Panc1 (cell line): ENCODE results near the gene TMEM240. TPM values are rescaled to one million over a fixed set of nuclear protein-coding genes. Genes with fewer than 3 reads are reported as not detected.
A peak's percentile ranks its signal among the peaks of the same experiment; 100 is the strongest.
"Not testable (repeated sequence)": the region's sequence is repeated elsewhere in the genome, so short reads cannot be mapped to it uniquely, and the experiment has no call there.

ENCODE experiments used
- ATAC-seq: fragments of 200-7000 bp; cut with Tn5 transposase; 2 replicates; pipeline ENCODE4 v1.9.1; 2020; ENCODE audit warnings: mild to moderate bottlenecking, moderate library complexity
- BruUV-seq: library from RNA; stranded (reverse); fragments of 400-500 nt; replicated peaks from 2 replicates; lab custom pipeline; 2021; lab: Mats Ljungman, UMichigan
- CTCF ChIA-PET: fragments of 300-600 bp; sonication (Branson Sonifier 250); formaldehyde crosslinking; loops from one replicate; lab custom pipeline; 2022; ENCODE audit warnings: antibody characterized with exemption; lab: Charles Lee
- POLR2A ChIA-PET: fragments of 300-600 bp; sonication (Branson Sonifier 250); formaldehyde crosslinking; loops from one replicate; lab custom pipeline; 2022; ENCODE audit warnings: antibody characterized with exemption; lab: Charles Lee
- DNase-seq: peaks from one replicate; pipeline ENCODE4 v3.0.0-alpha.2; 2010; ENCODE audit warnings: low read depth, low spot score
- H3K27ac ChIP-seq: 2 replicates; pipeline ENCODE4 v1.5.1; 2011; ENCODE audit warnings: mild to moderate bottlenecking, low read length, inconsistent platforms
- H3K27me3 ChIP-seq: fragments of 200-500 bp; sonication (Bioruptor generic); 2 replicates; pipeline ENCODE4 v1.6.0; 2014; ENCODE audit warnings: low read length, inconsistent platforms; ENCODE audit not compliant: control insufficient read depth, insufficient read depth
- H3K36me3 ChIP-seq: fragments of 200-500 bp; sonication (Bioruptor generic); 2 replicates; pipeline ENCODE4 v1.5.1; 2014; ENCODE audit warnings: inconsistent platforms, mild to moderate bottlenecking, low read length, moderate library complexity; ENCODE audit not compliant: control insufficient read depth, insufficient read depth
- H3K4me1 ChIP-seq: 2 replicates; pipeline ENCODE4 v1.5.1; 2011; ENCODE audit warnings: inconsistent platforms, mild to moderate bottlenecking, low read length, moderate library complexity; ENCODE audit not compliant: control insufficient read depth, insufficient read depth
- H3K4me3 ChIP-seq, 2 experiments: 2 replicates each; pipeline ENCODE4 v1.5.1; 2011 to 2012; ENCODE audit warnings: low read depth in 2 of 2, low read length in 2 of 2, mild to moderate bottlenecking in 2 of 2, inconsistent platforms in 1 of 2, moderate library complexity in 1 of 2
- H3K9me3 ChIP-seq: fragments of 200-500 bp; sonication (Bioruptor generic); 2 replicates; pipeline ENCODE4 v1.5.1; 2014; ENCODE audit warnings: low read depth, mild to moderate bottlenecking, inconsistent platforms, low read length, moderate library complexity; ENCODE audit not compliant: control insufficient read depth, insufficient read depth
- CTCF ChIP-seq: fragments of 450-650 bp; IDR thresholded peaks from 2 replicates; pipeline ENCODE4 v1.5.1; 2017; ENCODE audit warnings: mild to moderate bottlenecking
- POLR2AphosphoS5 ChIP-seq: IDR thresholded peaks from 2 replicates; pipeline ENCODE4 v1.6.1; 2012; ENCODE audit warnings: mild to moderate bottlenecking, low read depth, low read length, moderate library complexity
- REST ChIP-seq, 2 experiments: IDR thresholded peaks; 2 replicates each; pipeline ENCODE4 v1.6.1; 2011 to 2012; ENCODE audit warnings: low read depth in 2 of 2, control low read depth in 1 of 2, low read length in 1 of 2, mild to moderate bottlenecking in 1 of 2, moderate library complexity in 1 of 2; ENCODE audit not compliant: insufficient read depth in 1 of 2
- SIN3A ChIP-seq: IDR thresholded peaks from 2 replicates; pipeline ENCODE4 v1.6.1; 2012; ENCODE audit warnings: low read depth, mild to moderate bottlenecking, low read length, moderate library complexity, borderline replicate concordance; ENCODE audit not compliant: insufficient read depth
- TCF7L2 ChIP-seq: IDR thresholded peaks from 2 replicates; pipeline ENCODE4 v1.6.1; 2011; ENCODE audit warnings: mild to moderate bottlenecking, low read depth, low read length, inconsistent platforms
- in situ Hi-C: cut with HindIII; loops from 2 replicates; pipeline ENCODE4 v1.10.0; 2016; ENCODE audit warnings: low sequenced_read_pairs, low pct_unique_long_range_greater_than_20kb
- intact Hi-C: fragments of 100-400 bp; cut with micrococcal nuclease; formaldehyde crosslinking; loops from one replicate; pipeline ENCODE4 v1.10.0; 2022; ENCODE audit not compliant: unreplicated experiment
- total RNA-seq: library from RNA; stranded (reverse); gene quantifications from one replicate; pipeline ENCODE4 v1.2.1, GENCODE V29; 2021; ENCODE audit not compliant: unreplicated experiment

TMEM240 gene
- total RNA-seq, 1 experiment from 2014 or later = 4.1 TPM

GRCh38 chr1:1559066-1559465, 18.6 kb upstream of the TMEM240 start:
- no TSS peak for BruUV-seq
- CTCF ChIA-PET = no interaction called here

DNA sequence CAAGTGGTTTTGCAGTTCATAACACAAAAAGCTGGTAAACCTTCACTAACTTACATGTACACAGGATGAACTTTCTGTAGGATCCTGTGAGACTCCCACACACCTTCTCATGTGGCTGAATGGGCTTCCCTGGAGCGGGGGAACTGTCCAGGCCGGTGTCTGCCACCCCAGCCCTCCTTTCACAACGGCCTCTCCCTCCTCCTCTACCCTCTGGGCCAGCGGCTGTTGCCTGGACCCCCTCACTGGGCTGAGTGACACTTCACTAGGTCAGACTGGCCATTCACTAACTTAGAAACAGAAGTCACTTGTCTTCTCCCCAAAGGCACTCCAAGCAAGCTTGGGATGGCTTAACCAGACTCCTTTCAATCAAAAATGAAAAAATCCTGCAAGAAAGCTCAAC, 18.2 kb upstream of the TMEM240 start:
- CTCF ChIA-PET = no interaction called here
- intact Hi-C loops (no loop called here), in situ Hi-C loops (no loop called here)
- Histone ChIP-seq H3K9me3 (no peaks in the 10 kb centered on the region), H3K4me3 (no peak overlapping the region), H3K27ac (no peak overlapping the region), H3K36me3 (peaks cover 3% of the 10 kb centered on the region; the same call in 1 of the 2 replicates), H3K27me3 (no peaks in the 10 kb centered on the region), H3K4me1 (no peaks in the 10 kb centered on the region)
- ATAC-seq (0 out of 2 replicates have a peak, but pooled peaks have one; percentile 20), DNase-seq (no peak)
- TF ChIP-seq SIN3A = no peak
- TF ChIP-seq TCF7L2 = no peak
- TF ChIP-seq CTCF = no peak
- TF ChIP-seq POLR2AphosphoS5 = no peak
- no peak for TF ChIP-seq REST (IDR thresholded peaks at IDR 0.05; ENCODE audit: insufficient read depth in 1 of 2, low read depth in 2 of 2, low read length in 1 of 2)
- POLR2A ChIA-PET = no interaction called here
- BruUV-seq = no TSS peak

More at GRCh38 chr1:1559066-1559465, 18.6 kb upstream of the TMEM240 start:
- H3K4me1 ChIP-seq = no peaks in the 10 kb centered on the region
- peaks cover 7% of the 10 kb centered on the region for H3K36me3 ChIP-seq
- POLR2A ChIA-PET = interaction anchor here (0.6 kb wide), 1 partner anchor 11 kb away, joined by 4 read pairs; no protein-coding TSS in a partner anchor
- no peak for DNase-seq
- no peak for ATAC-seq
- TF ChIP-seq SIN3A (no peak), POLR2AphosphoS5 (no peak), CTCF (no peak), TCF7L2 (no peak)
- in situ Hi-C loops = no loop called here
- H3K4me3 ChIP-seq = no peak overlapping the region
- H3K27me3 ChIP-seq = no peaks in the 10 kb centered on the region
- intact Hi-C loops = no loop called here
- H3K9me3 ChIP-seq = no peaks in the 10 kb centered on the region
- no peak overlapping the region for H3K27ac ChIP-seq

DNA sequence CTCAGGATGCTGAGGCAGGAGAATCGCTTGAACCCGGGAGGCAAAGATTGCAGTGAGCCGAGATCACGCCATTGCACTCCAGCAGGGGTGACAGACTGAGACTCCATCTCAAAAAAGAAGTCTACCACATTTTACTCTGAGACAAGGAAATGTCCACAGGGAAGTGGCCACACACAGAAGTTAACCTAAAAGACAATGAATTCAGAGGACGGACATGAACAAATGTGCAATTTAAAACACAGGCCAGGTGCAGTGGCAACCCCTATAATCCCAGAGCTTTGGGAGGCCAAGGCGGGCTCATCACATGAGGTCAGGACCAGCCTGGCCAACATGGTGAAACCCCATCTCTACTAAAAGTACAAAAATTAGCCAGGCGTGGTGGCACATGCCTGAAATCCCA, 17.3 kb upstream of the TMEM240 start:
- ATAC-seq, CTCF ChIA-PET, H3K27me3 ChIP-seq, in situ Hi-C loops, H3K9me3 ChIP-seq, intact Hi-C loops, H3K4me1 ChIP-seq, DNase-seq, H3K36me3 ChIP-seq, H3K27ac ChIP-seq, H3K4me3 ChIP-seq, BruUV-seq: not testable (repeated sequence)
- POLR2A ChIA-PET = interaction anchor here (0.7 kb wide), 2 partner anchors 69 to 124 kb away, joined by 7 to 11 read pairs; no protein-coding TSS in a partner anchor

- BruUV-seq, CTCF ChIA-PET, H3K4me3 ChIP-seq, H3K27ac ChIP-seq, H3K36me3 ChIP-seq, POLR2A ChIA-PET, in situ Hi-C loops, intact Hi-C loops, DNase-seq, ATAC-seq, H3K9me3 ChIP-seq, H3K4me1 ChIP-seq, H3K27me3 ChIP-seq: not testable (repeated sequence)
These were observed 16.5 kb upstream of the TMEM240 start for GRCh38 chr1:1556961-1557360.
